AG10803 (cell line): Measurements from ENCODE around the gene SRM.

Experiments used
- DNase-seq: peaks from one replicate; pipeline ENCODE4 v3.0.0; 2010; ENCODE audit warnings: low read depth
- H3K4me3 ChIP-seq: 2 replicates; pipeline ENCODE4 v1.5.1; 2011; ENCODE audit warnings: mild to moderate bottlenecking, low read length, control low read depth
- TF ChIP-seq, protein P1 (sequence below): conservative IDR thresholded peaks from 2 replicates; pipeline ENCODE4 v1.5.1; 2011; ENCODE audit warnings: mild to moderate bottlenecking, low read length, control low read depth, inconsistent platforms

SRM gene

DNA sequence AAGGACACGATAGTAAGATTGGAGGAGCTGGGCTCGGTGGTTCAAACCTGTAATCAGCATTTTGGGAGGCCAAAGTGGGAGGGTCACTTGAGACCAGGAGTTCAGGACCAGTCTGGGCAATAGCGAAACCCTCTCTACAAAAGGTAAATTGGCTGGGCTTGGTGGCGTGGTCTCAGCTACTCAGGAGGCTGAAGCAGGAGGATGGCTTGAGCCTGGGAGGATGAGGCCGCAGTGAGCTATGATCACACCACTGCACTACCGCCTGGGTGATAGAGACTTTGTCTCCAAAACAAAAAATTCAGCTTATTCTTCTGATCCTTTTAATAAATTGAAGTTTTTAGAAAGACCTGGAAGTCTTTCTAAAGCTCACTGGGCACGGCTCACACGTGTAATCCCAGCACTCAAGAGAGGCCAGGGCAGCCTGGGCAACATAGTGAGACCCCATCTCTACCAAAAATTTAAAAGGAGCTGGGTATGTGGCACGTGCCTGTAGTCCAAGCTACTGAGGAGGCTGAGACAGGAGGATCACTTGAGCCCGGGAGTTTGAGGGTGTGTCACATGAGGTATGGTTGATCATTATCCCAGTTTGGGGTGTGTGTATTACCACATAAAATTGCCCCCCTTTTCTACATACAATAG lies 28.1 kb downstream of the SRM start:
- TF ChIP-seq, protein P1, sequence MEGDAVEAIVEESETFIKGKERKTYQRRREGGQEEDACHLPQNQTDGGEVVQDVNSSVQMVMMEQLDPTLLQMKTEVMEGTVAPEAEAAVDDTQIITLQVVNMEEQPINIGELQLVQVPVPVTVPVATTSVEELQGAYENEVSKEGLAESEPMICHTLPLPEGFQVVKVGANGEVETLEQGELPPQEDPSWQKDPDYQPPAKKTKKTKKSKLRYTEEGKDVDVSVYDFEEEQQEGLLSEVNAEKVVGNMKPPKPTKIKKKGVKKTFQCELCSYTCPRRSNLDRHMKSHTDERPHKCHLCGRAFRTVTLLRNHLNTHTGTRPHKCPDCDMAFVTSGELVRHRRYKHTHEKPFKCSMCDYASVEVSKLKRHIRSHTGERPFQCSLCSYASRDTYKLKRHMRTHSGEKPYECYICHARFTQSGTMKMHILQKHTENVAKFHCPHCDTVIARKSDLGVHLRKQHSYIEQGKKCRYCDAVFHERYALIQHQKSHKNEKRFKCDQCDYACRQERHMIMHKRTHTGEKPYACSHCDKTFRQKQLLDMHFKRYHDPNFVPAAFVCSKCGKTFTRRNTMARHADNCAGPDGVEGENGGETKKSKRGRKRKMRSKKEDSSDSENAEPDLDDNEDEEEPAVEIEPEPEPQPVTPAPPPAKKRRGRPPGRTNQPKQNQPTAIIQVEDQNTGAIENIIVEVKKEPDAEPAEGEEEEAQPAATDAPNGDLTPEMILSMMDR: no peak
- no peak overlapping the region for H3K4me3 ChIP-seq
- DNase-seq: no peak

DNA sequence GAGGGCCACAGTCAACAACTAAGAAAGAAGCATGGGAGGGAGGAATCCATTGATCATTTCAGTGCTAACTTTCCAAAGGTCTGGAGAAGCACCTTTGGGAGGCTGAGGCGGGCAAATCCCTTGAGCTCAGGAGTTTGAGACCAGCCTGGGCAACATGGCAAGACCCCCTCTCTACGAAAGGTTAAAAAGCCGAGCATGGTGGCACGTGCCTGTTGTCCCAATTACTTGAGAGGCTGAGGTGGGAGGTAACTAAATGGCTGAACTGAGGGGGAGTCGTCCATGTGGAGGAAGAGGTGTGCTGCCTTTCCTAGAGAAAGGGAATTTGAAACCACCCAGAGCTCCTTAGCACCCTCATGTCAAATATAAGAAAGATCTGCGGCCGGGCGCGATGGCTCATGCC lies 29.0 kb downstream of the SRM start:
- TF ChIP-seq, protein P1: no peak
- no peak for DNase-seq
- H3K4me3 ChIP-seq: no peak overlapping the region

- TF ChIP-seq, protein P1: no peak
- DNase-seq: no peak
- no peak overlapping the region for H3K4me3 ChIP-seq
Observed at GRCh38 chr1:11028018-11028417, 31.8 kb downstream of the SRM start.

GRCh38 chr1:11027316-11027715 lies 32.5 kb downstream of the SRM start:
- H3K4me3 ChIP-seq: no peak overlapping the region
- TF ChIP-seq, protein P1: no peak

GRCh38 chr1:11026903-11027302 lies 32.9 kb downstream of the SRM start:
- TF ChIP-seq, protein P1: no peak
- no peak for DNase-seq
- no peak overlapping the region for H3K4me3 ChIP-seq

More at GRCh38 chr1:11027316-11027715, 32.5 kb downstream of the SRM start:
- no peak for DNase-seq

DNA sequence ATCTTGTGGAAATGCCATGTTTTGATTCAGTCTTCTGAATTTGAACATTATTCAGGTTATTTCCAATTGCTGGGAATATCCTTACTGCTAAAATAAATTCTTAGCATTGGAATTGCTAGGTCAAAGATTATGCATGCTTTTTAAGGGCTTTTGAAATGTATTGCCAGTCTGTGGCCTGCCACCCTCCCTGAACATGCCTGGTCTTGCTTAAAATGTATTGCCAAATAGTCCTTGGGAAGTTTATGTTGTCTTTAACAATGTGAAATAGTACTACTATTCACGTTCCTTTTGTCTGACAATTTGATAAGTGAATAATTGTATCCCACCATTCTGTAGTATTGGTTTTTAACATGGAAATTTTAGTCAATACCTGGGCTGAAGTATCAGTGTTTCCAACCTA lies 33.8 kb downstream of the SRM start:
- no peak overlapping the region for H3K4me3 ChIP-seq
- DNase-seq: peak; percentile 20
- TF ChIP-seq, protein P1: no peak

DNA sequence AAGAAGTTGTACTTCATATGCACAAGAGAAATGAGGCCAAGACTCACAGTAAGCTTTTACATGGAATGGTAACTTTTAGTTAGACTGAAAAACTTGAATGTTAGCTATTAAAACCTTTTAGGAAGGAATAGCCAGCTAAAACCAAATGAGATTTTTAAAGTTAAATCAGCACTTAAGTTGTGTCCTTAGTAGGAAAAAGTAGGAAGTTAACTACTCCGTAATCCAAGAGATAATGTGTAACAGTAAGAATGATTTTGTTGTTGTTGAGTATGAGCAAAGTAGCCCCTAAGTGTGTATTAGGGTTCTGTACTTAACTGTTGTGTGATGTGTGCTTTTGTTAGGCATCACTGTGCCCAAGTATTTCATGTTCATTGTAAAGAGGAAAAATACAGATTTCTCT lies 34.2 kb downstream of the SRM start:
- no peak overlapping the region for H3K4me3 ChIP-seq
- no peak for DNase-seq
- TF ChIP-seq, protein P1: no peak
